ENCODE data around the gene ATP11A.

DNA sequence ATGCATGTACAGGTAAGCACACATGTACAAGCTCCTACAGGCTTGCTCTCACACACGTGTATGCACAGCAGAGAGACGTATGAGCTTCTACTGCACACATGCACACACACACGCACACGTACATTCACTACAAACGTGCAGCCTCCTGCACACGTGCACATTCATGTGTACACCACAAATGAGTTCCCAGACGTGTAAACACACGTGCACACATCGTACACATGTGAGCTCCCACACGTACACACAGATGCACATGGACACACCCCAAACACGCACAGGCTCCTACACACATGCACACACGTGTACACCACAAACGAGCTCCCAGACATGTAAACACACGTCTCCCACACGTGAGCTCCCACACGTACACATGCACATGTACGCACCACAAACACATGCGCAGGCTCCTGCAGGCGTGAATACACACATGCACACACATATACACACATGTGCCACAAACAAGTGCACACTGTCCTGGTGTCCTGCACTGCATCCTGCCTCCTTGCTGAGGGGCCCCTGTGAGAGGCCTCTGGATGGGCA is 195.5 kb downstream of the ATP11A start:
- TF ChIP-seq, protein P1, sequence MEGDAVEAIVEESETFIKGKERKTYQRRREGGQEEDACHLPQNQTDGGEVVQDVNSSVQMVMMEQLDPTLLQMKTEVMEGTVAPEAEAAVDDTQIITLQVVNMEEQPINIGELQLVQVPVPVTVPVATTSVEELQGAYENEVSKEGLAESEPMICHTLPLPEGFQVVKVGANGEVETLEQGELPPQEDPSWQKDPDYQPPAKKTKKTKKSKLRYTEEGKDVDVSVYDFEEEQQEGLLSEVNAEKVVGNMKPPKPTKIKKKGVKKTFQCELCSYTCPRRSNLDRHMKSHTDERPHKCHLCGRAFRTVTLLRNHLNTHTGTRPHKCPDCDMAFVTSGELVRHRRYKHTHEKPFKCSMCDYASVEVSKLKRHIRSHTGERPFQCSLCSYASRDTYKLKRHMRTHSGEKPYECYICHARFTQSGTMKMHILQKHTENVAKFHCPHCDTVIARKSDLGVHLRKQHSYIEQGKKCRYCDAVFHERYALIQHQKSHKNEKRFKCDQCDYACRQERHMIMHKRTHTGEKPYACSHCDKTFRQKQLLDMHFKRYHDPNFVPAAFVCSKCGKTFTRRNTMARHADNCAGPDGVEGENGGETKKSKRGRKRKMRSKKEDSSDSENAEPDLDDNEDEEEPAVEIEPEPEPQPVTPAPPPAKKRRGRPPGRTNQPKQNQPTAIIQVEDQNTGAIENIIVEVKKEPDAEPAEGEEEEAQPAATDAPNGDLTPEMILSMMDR (IDR thresholded peaks at IDR 0.05), result no peak
- TF ChIP-seq POLR2A (IDR thresholded peaks at IDR 0.05), result no peak

All from thyroid gland (tissue), 4 donors.